K562 (cell line): ENCODE results near the gene AAMP. TPM values are rescaled to one million over a fixed set of nuclear protein-coding genes. Genes with fewer than 3 reads are reported as not detected.

Source experiments
- ATAC-seq: fragments of 200-7000 bp; cut with Tn5 transposase; 3 replicates; pipeline ENCODE4 v1.9.1; 2020; ENCODE audit warnings: moderate library complexity
- BruUV-seq: library from RNA; stranded (reverse); fragments of 400-500 nt; replicated peaks from 2 replicates; lab custom pipeline; 2021; lab: Mats Ljungman, UMichigan
- CTCF ChIA-PET: fragments of 300-600 bp; formaldehyde crosslinking; extraction: SDS; loops from one replicate; lab custom pipeline; 2021; ENCODE audit warnings: low intra/inter-chr PET ratio; lab: Yijun Ruan, JAX
- POLR2A ChIA-PET: fragments of 300-600, 350-650 bp; sonication (Branson Sonifier 250); formaldehyde crosslinking; extraction: SDS; loops from one replicate; lab custom pipeline; 2021; ENCODE audit warnings: antibody characterized with exemption, inconsistent platforms; lab: Yijun Ruan, JAX
- DNase-seq, 4 experiments: peaks; one replicate each; pipeline versions ENCODE4 v3.0.0 to v3.0.0-alpha.2; 2011 to 2018; ENCODE audit warnings: low spot score in 3 of 4, mixed read lengths in 3 of 4; ENCODE audit errors: extremely low read depth in 1 of 4
- FAIRE-seq: peaks from 2 replicates; lab custom pipeline; 2011; peaks lifted over from hg19 to GRCh38; lab: Jason Lieb, UNC
- H2AFZ ChIP-seq: 2 replicates; pipeline ENCODE4 v1.6.0; 2011; ENCODE audit warnings: low read depth, low read length, control low read depth, inconsistent platforms
- H3K27ac ChIP-seq: fragments of 200-600 bp; 3 replicates; pipeline ENCODE4 v1.8.0; 2011; ENCODE audit warnings: low read depth, mild to moderate bottlenecking, control low read depth, inconsistent platforms, low read length, moderate library complexity, mixed read lengths; ENCODE audit errors: extremely low read depth
- H3K27me3 ChIP-seq, 2 experiments: fragments of 300-600 bp in 1 of 2; 2 replicates in 1 of 2; 3 replicates in 1 of 2; pipeline versions ENCODE4 v1.6.0 to v1.8.0; 2011; ENCODE audit warnings: inconsistent platforms in 2 of 2, low read length in 2 of 2, mild to moderate bottlenecking in 1 of 2, mixed read lengths in 1 of 2, moderate library complexity in 1 of 2; ENCODE audit not compliant: control insufficient read depth in 2 of 2, insufficient read depth in 2 of 2
- H3K36me3 ChIP-seq: fragments of 300-600 bp; 3 replicates; pipeline ENCODE4 v1.8.0; 2011; ENCODE audit warnings: mild to moderate bottlenecking, low read length, inconsistent platforms; ENCODE audit not compliant: control insufficient read depth, insufficient read depth
- H3K4me1 ChIP-seq, 2 experiments: fragments of 200-600 bp in 1 of 2; replicated peaks in 1 of 2; 2 replicates in 1 of 2; 3 replicates in 1 of 2; pipeline versions ENCODE4 v1.5.1 to v1.8.0; 2011; ENCODE audit warnings: inconsistent platforms in 2 of 2, low read length in 2 of 2, mild to moderate bottlenecking in 1 of 2, mixed read lengths in 1 of 2, moderate library complexity in 1 of 2; ENCODE audit not compliant: control insufficient read depth in 2 of 2, insufficient read depth in 2 of 2
- H3K4me2 ChIP-seq: 2 replicates; pipeline ENCODE4 v1.6.1; 2011; ENCODE audit warnings: low read length, control low read depth, inconsistent platforms, mixed read lengths; ENCODE audit not compliant: insufficient read depth
- H3K4me3 ChIP-seq: fragments of 200-600 bp; sonication (generic), shearing (Covaris generic); 2 replicates; pipeline ENCODE4 v1.5.1; 2016; ENCODE audit warnings: control low read depth, inconsistent platforms
- H3K79me2 ChIP-seq: fragments of 200-600 bp; 3 replicates; pipeline ENCODE4 v1.8.0; 2011; ENCODE audit warnings: low read length, inconsistent platforms; ENCODE audit not compliant: control insufficient read depth, insufficient read depth
- H3K9ac ChIP-seq, 2 experiments: 2 replicates each; pipeline versions ENCODE4 v1.6.0 to v1.6.1; 2011; ENCODE audit warnings: low read depth in 2 of 2, low read length in 2 of 2, control low read depth in 1 of 2, inconsistent platforms in 1 of 2, mild to moderate bottlenecking in 1 of 2, mixed read lengths in 1 of 2; ENCODE audit not compliant: insufficient read depth in 1 of 2
- H3K9me1 ChIP-seq: one replicate; pipeline ENCODE4 v1.6.0; 2011; ENCODE audit warnings: inconsistent platforms, mild to moderate bottlenecking, low read length, moderate library complexity; ENCODE audit not compliant: control insufficient read depth, insufficient read depth
- H3K9me3 ChIP-seq: replicated peaks from 2 replicates; pipeline ENCODE4 v1.5.1; 2011; ENCODE audit warnings: low read depth, low read length, inconsistent platforms; ENCODE audit not compliant: control insufficient read depth, insufficient read depth
- H4K20me1 ChIP-seq: replicated peaks from 2 replicates; pipeline ENCODE4 v1.6.1; 2011; ENCODE audit warnings: low read length, inconsistent platforms, mixed read lengths; ENCODE audit not compliant: control insufficient read depth, insufficient read depth
- ERF ChIP-seq: fragments of 450-650 bp; formaldehyde crosslinking; IDR thresholded peaks from 2 replicates; pipeline ENCODE4 v1.4.0; 2020; ENCODE audit warnings: mild to moderate bottlenecking, mixed read lengths
- FOSL1 ChIP-seq: fragments of 200-800 bp; sonication (Bioruptor generic); conservative IDR thresholded peaks from 2 replicates; pipeline ENCODE4 v1.6.1; 2016; ENCODE audit warnings: missing genetic modification characterization, missing compliant biosample characterization
- MIER1 ChIP-seq: fragments of 450-650 bp; IDR thresholded peaks from 2 replicates; pipeline ENCODE4 v1.6.1; 2016; ENCODE audit warnings: antibody characterized with exemption, mild to moderate bottlenecking, low read depth
- PATZ1 ChIP-seq: fragments of 250-450 bp; sonication (Bioruptor Pico); IDR thresholded peaks from 2 replicates; pipeline ENCODE4 v1.5.0; 2020; ENCODE audit warnings: mild to moderate bottlenecking, borderline replicate concordance
- ZBTB40 ChIP-seq, 2 experiments: fragments of 450-650 bp in 1 of 2; sonication (generic) in 1 of 2; formaldehyde crosslinking in 1 of 2; IDR thresholded peaks; 2 replicates each; pipeline versions ENCODE4 v1.7.1 to v1.9.0; 2016 to 2022; ENCODE audit warnings: inconsistent platforms in 1 of 2, mild to moderate bottlenecking in 1 of 2, missing genetic modification reagents in 1 of 2
- ZNF431 ChIP-seq: sonication (generic); formaldehyde crosslinking; IDR thresholded peaks from 2 replicates; pipeline ENCODE4 v1.8.0; 2022; ENCODE audit warnings: mild to moderate bottlenecking, missing genetic modification reagents
- ZNF639 ChIP-seq, 2 experiments: fragments of 200-800 bp in 1 of 2; sonication (Bioruptor generic) in 1 of 2; sonication (generic) in 1 of 2; formaldehyde crosslinking in 1 of 2; IDR thresholded peaks in 1 of 2; conservative IDR thresholded peaks in 1 of 2; 2 replicates each; pipeline versions ENCODE4 v1.5.0 to v1.6.1; 2016 to 2020; ENCODE audit warnings: missing compliant biosample characterization in 1 of 2, missing genetic modification characterization in 1 of 2, missing genetic modification reagents in 1 of 2
- WGBS: fragments of 100-300 bp; shearing (Covaris generic); methylation state at CpG from one replicate; pipeline ENCODE4 v1.1.6; 2016; ENCODE audit warnings: low coverage, mixed read lengths; ENCODE audit not compliant: insufficient coverage; ENCODE audit errors: missing lambda C conversion rate; 5-methylcytosine and 5-hydroxymethylcytosine counted together
- in situ Hi-C: fragments of 300-500 bp; cut with MboI; formaldehyde crosslinking; loops from 4 replicates; pipeline ENCODE4 v1.15.0; 2018; ENCODE audit warnings: inconsistent platforms, mixed read lengths
- intact Hi-C: fragments of 100-400 bp; cut with micrococcal nuclease; formaldehyde crosslinking; loops from 2 replicates; pipeline ENCODE4 v1.14.2; 2022
- polyA plus RNA-seq, 8 experiments: library from polyadenylated mRNA; depleted of rRNA in 4 of 8; stranded (reverse) in 5 of 8; unstranded in 3 of 8; fragments of >200 nt; fragmentation: Nextera tagmentation in 2 of 8; fragmentation: Illumina TruSeq in 1 of 8; extraction: Ambion mirVana in 2 of 8; extraction: Trizol in 1 of 8; gene quantifications; 2 replicates each; pipeline versions ENCODE4 v1.2.1 to v1.2.3, GENCODE V29; 2011 to 2014; ENCODE audit warnings: inconsistent platforms in 1 of 8, missing spikeins in 1 of 8
- total RNA-seq, 7 experiments: library from RNA; depleted of rRNA in 6 of 7; stranded (reverse); fragments of >200 nt in 6 of 7; fragmentation: Illumina TruSeq in 2 of 7; extraction: Trizol in 2 of 7; gene quantifications; 2 replicates each; pipeline versions ENCODE4 v1.2.1 to v1.2.3, GENCODE V29; 2011 to 2021; ENCODE audit warnings: low replicate concordance in 1 of 7

The AAMP gene
- total and polyA plus RNA-seq, 9 of the 15 experiments (the other 6 are each of a cell fraction or from before 2014, with no cell fraction given), result 5.7 to 197 (median 94.1) TPM

- TF ChIP-seq FOSL1, result no peak
- TF ChIP-seq ERF (CRISPR knock-in tag), result no peak
Observed at GRCh38 chr2:218249691-218250090, 20.2 kb downstream of the AAMP start (continued).

- Histone ChIP-seq H3K9ac (no peak overlapping the region), H3K9me1 (no peaks in the 10 kb centered on the region), H3K79me2 (no peaks in the 10 kb centered on the region), H3K4me1 (no peaks in the 10 kb centered on the region), H3K9me3 (no peaks in the 10 kb centered on the region), H3K4me2 (no peak overlapping the region), H3K27ac (no peak overlapping the region), H3K27me3 (no peaks in the 10 kb centered on the region), H3K4me3 (no peak overlapping the region), H4K20me1 (no peaks in the 10 kb centered on the region), H3K36me3 (peaks cover 77% of the 10 kb centered on the region), H2AFZ (no peak overlapping the region)
- WGBS, result 78% methylated on average over 3 of the region's 5 CpGs
- DNase-seq (no peak), ATAC-seq (no peak), FAIRE-seq (no peak)
- ChIA-PET POLR2A (interaction anchor here (0.7 kb wide), 1 partner anchor 22 kb away, joined by 3 read pairs; no protein-coding TSS in a partner anchor), CTCF (no interaction called here)
- BruUV-seq, result no TSS peak
- in situ Hi-C loops (no loop called here), intact Hi-C loops (no loop called here)
- no peak for TF ChIP-seq ZNF431
- no peak for TF ChIP-seq ZNF639 (CRISPR knock-in tag; conservative IDR thresholded peaks at IDR 0.05 in 1 of 2, IDR thresholded peaks at IDR 0.05 in 1 of 2)
- TF ChIP-seq MIER1, result no peak
- TF ChIP-seq ZBTB40 (IDR thresholded peaks at IDR 0.05), result no peak
- TF ChIP-seq ZBTB40 (CRISPR knock-in tag; IDR thresholded peaks at IDR 0.05), result no peak
- no peak for TF ChIP-seq PATZ1 (CRISPR knock-in tag)
Observed at GRCh38 chr2:218245214-218245613, 24.7 kb downstream of the AAMP start.
